Erythroblast (primary cell): ENCODE measurements around the gene CLDN14.

Source experiments
- GATA1 ChIP-seq: IDR thresholded peaks from 2 replicates; pipeline ENCODE4 v1.6.1; 2011; ENCODE audit warnings: low read depth, mild to moderate bottlenecking, control low read depth, low read length, moderate library complexity
- POLR2A ChIP-seq: IDR thresholded peaks from 2 replicates; pipeline ENCODE4 v1.6.1; 2011; ENCODE audit warnings: mild to moderate bottlenecking, low read length

DNA sequence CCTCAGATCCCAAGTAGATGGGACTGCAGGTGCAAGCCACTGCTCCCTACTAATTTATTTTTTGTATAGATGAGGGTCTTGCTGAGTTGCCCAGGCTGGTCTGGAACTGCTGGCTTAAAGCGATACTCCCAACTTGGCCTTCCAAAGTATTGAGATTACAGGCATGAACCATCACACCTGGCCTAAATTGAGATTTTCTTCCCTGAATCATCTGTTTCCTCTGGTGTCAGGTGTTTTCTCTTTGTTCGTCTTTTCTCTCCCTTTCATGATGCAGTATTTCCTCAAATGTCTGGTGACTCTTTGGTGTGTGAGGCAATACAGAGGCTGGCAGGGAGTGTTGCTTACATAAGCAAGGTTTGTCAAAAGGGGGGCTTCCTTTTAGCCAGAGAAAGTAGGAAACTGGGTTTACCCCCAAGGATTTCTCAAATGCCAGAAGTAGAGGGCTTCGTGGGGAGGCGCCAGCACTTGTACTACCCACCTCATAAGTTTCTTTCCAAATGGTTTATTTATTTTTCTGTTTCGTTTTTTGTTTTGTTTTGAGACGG, 27.6 kb downstream of the CLDN14 start:
- TF ChIP-seq POLR2A (no peak), GATA1 (no peak)
